H1 (cell line): ENCODE data around the gene LDLRAD3.

Source experiments
- ASH2L ChIP-seq: fragments of 200-600, 300-600 bp; sonication (generic); IDR thresholded peaks from one replicate; pipeline ENCODE4 v1.7.1; 2017; ENCODE audit warnings: low read length
- BACH1 ChIP-seq: IDR thresholded peaks from 2 replicates; pipeline ENCODE4 v1.6.1; 2012; ENCODE audit warnings: low read length, improper control_type of control experiment
- GABPA ChIP-seq: IDR thresholded peaks from 2 replicates; pipeline ENCODE4 v1.6.1; 2011; ENCODE audit warnings: mild to moderate bottlenecking, low read length, moderate library complexity, borderline replicate concordance; ENCODE audit not compliant: insufficient read depth
- HDAC2 ChIP-seq, 2 experiments: fragments of 300-600 bp in 1 of 2; sonication (generic) in 1 of 2; IDR thresholded peaks; 2 replicates each; pipeline ENCODE4 v1.6.1; 2011 to 2012; ENCODE audit warnings: low read depth in 2 of 2, low read length in 2 of 2, mild to moderate bottlenecking in 2 of 2, moderate library complexity in 2 of 2, borderline replicate concordance in 1 of 2, inconsistent platforms in 1 of 2
- MAFK ChIP-seq: IDR thresholded peaks from 2 replicates; pipeline ENCODE4 v1.6.1; 2012; ENCODE audit warnings: low read depth, mild to moderate bottlenecking, improper control_type of control experiment, low read length
- POLR2A ChIP-seq, 2 experiments: IDR thresholded peaks; 1 replicate in 1 of 2; 2 replicates in 1 of 2; pipeline ENCODE4 v1.6.1; 2011; ENCODE audit warnings: low read depth in 2 of 2, low read length in 2 of 2, mild to moderate bottlenecking in 2 of 2; ENCODE audit errors: control extremely low read depth in 1 of 2
- SP1 ChIP-seq: IDR thresholded peaks from 2 replicates; pipeline ENCODE4 v1.6.1; 2011; ENCODE audit warnings: low read depth, low read length
- TF ChIP-seq, protein P1 (sequence below), 3 experiments: IDR thresholded peaks; 1 replicate in 2 of 3; 2 replicates in 1 of 3; pipeline versions ENCODE4 v1.5.1 to v1.6.1; 2011; ENCODE audit warnings: low read length in 3 of 3, mild to moderate bottlenecking in 3 of 3, inconsistent platforms in 2 of 3, low read depth in 1 of 3, moderate library complexity in 1 of 3; ENCODE audit not compliant: insufficient read depth in 1 of 3; ENCODE audit errors: control extremely low read depth in 1 of 3

DNA sequence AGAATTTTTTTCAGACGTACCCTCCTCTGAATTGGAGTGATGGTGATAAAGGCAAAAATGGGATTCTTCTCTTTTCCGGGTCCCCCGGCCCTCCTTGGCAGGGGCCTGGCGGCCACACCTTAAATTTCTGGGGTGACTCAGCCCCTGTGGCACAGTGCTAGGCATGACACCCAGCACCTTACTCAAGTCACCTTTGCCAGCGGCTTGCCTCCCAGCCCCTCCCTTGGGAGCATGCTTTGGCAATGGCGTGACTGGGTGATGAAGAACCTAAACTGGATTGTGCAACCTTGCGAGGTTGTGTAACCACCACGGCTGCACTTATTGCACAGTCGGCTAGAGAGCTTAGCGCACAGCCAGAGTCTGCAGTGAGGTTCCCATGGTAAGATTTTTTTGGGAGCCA, 16.2 kb upstream of the LDLRAD3 start:
- TF ChIP-seq, protein P1, sequence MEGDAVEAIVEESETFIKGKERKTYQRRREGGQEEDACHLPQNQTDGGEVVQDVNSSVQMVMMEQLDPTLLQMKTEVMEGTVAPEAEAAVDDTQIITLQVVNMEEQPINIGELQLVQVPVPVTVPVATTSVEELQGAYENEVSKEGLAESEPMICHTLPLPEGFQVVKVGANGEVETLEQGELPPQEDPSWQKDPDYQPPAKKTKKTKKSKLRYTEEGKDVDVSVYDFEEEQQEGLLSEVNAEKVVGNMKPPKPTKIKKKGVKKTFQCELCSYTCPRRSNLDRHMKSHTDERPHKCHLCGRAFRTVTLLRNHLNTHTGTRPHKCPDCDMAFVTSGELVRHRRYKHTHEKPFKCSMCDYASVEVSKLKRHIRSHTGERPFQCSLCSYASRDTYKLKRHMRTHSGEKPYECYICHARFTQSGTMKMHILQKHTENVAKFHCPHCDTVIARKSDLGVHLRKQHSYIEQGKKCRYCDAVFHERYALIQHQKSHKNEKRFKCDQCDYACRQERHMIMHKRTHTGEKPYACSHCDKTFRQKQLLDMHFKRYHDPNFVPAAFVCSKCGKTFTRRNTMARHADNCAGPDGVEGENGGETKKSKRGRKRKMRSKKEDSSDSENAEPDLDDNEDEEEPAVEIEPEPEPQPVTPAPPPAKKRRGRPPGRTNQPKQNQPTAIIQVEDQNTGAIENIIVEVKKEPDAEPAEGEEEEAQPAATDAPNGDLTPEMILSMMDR (IDR thresholded peaks at IDR 0.05; ENCODE audit: control extremely low read depth in 1 of 3, insufficient read depth in 1 of 3, low read depth in 1 of 3, low read length in 3 of 3), result no peak
- no peak for TF ChIP-seq SP1
- TF ChIP-seq GABPA, result no peak
- TF ChIP-seq BACH1, result no peak
- TF ChIP-seq HDAC2 (IDR thresholded peaks at IDR 0.05; ENCODE audit: borderline replicate concordance in 1 of 2, low read depth in 2 of 2, low read length in 2 of 2), result no peak
- TF ChIP-seq POLR2A (IDR thresholded peaks at IDR 0.05; ENCODE audit: control extremely low read depth in 1 of 2, low read depth in 2 of 2, low read length in 2 of 2), result no peak
- no peak for TF ChIP-seq ASH2L
- TF ChIP-seq MAFK, result no peak
